BLaER1 (cell line): ENCODE results near the gene LAMA1.

Experiments
- H3K27ac ChIP-seq: shearing (Covaris generic); formaldehyde crosslinking; 2 replicates; pipeline ENCODE4 v1.8.1; 2022
- H3K27me3 ChIP-seq: shearing (Covaris generic); formaldehyde crosslinking; 2 replicates; pipeline ENCODE4 v1.8.1; 2022
- H3K36me3 ChIP-seq: shearing (Covaris generic); formaldehyde crosslinking; 2 replicates; pipeline ENCODE4 v1.8.1; 2022
- H3K4me1 ChIP-seq: shearing (Covaris generic); formaldehyde crosslinking; 2 replicates; pipeline ENCODE4 v1.8.1; 2022
- H3K4me2 ChIP-seq: shearing (Covaris generic); formaldehyde crosslinking; 2 replicates; pipeline ENCODE4 v1.8.1; 2022
- H3K4me3 ChIP-seq: shearing (Covaris generic); formaldehyde crosslinking; 2 replicates; pipeline ENCODE4 v1.8.1; 2022
- H3K9ac ChIP-seq: shearing (Covaris generic); formaldehyde crosslinking; 2 replicates; pipeline ENCODE4 v1.8.1; 2022
- H3K9me3 ChIP-seq: shearing (Covaris generic); formaldehyde crosslinking; 2 replicates; pipeline ENCODE4 v1.8.1; 2022
- H4K20me1 ChIP-seq: shearing (Covaris generic); formaldehyde crosslinking; 2 replicates; pipeline ENCODE4 v1.8.1; 2022
- Cebpa-rat ChIP-seq: shearing (Covaris generic); IDR thresholded peaks from 2 replicates; pipeline ENCODE4 v1.8.1; 2022

LAMA1 gene

GRCh38 chr18:7105943-7106342, 11.7 kb downstream of the LAMA1 start:
- no peak for TF ChIP-seq Cebpa-rat
- H3K9ac ChIP-seq, result no peak overlapping the region
- H4K20me1 ChIP-seq, result no peaks in the 10 kb centered on the region
- H3K4me3 ChIP-seq, result no peak overlapping the region
- H3K36me3 ChIP-seq, result no peaks in the 10 kb centered on the region
- H3K4me2 ChIP-seq, result no peak overlapping the region
- H3K27ac ChIP-seq, result no peak overlapping the region
- no peaks in the 10 kb centered on the region for H3K27me3 ChIP-seq
- no peaks in the 10 kb centered on the region for H3K9me3 ChIP-seq
- no peaks in the 10 kb centered on the region for H3K4me1 ChIP-seq

- Histone ChIP-seq H3K4me1 (no peaks in the 10 kb centered on the region), H3K27me3 (no peaks in the 10 kb centered on the region), H3K27ac (no peak overlapping the region), H3K4me3 (no peak overlapping the region), H3K9ac (no peak overlapping the region), H4K20me1 (no peaks in the 10 kb centered on the region), H3K9me3 (no peaks in the 10 kb centered on the region), H3K36me3 (no peaks in the 10 kb centered on the region), H3K4me2 (no peak overlapping the region)
- TF ChIP-seq Cebpa-rat, result no peak
Observed at GRCh38 chr18:7105268-7105667, 12.3 kb downstream of the LAMA1 start.

GRCh38 chr18:7104649-7105048, 12.9 kb downstream of the LAMA1 start:
- no peaks in the 10 kb centered on the region for H3K4me1 ChIP-seq
- TF ChIP-seq Cebpa-rat, result no peak
- no peak overlapping the region for H3K27ac ChIP-seq
- H3K9ac ChIP-seq, result no peak overlapping the region
- no peaks in the 10 kb centered on the region for H3K9me3 ChIP-seq
- H3K27me3 ChIP-seq, result no peaks in the 10 kb centered on the region
- no peaks in the 10 kb centered on the region for H3K36me3 ChIP-seq
- no peak overlapping the region for H3K4me3 ChIP-seq
- H3K4me2 ChIP-seq, result no peak overlapping the region
- no peaks in the 10 kb centered on the region for H4K20me1 ChIP-seq

GRCh38 chr18:7102131-7102530, 15.5 kb downstream of the LAMA1 start:
- no peak for TF ChIP-seq Cebpa-rat
- Histone ChIP-seq H3K4me1 (no peaks in the 10 kb centered on the region), H3K27ac (no peak overlapping the region), H4K20me1 (no peaks in the 10 kb centered on the region), H3K27me3 (no peaks in the 10 kb centered on the region), H3K4me3 (no peak overlapping the region), H3K9ac (no peak overlapping the region), H3K9me3 (no peaks in the 10 kb centered on the region), H3K36me3 (no peaks in the 10 kb centered on the region), H3K4me2 (no peak overlapping the region)

GRCh38 chr18:7096838-7097237, 20.8 kb downstream of the LAMA1 start:
- H3K27me3 ChIP-seq, result no peaks in the 10 kb centered on the region
- no peak overlapping the region for H3K4me3 ChIP-seq
- H3K9me3 ChIP-seq, result no peaks in the 10 kb centered on the region
- H3K27ac ChIP-seq, result no peak overlapping the region
- H3K4me1 ChIP-seq, result no peaks in the 10 kb centered on the region
- no peak for TF ChIP-seq Cebpa-rat
- no peaks in the 10 kb centered on the region for H4K20me1 ChIP-seq
- H3K36me3 ChIP-seq, result no peaks in the 10 kb centered on the region
- no peak overlapping the region for H3K4me2 ChIP-seq
- H3K9ac ChIP-seq, result no peak overlapping the region

GRCh38 chr18:7094427-7094826, 23.2 kb downstream of the LAMA1 start:
- TF ChIP-seq Cebpa-rat, result no peak
- Histone ChIP-seq H3K4me3 (no peak overlapping the region), H3K4me1 (no peaks in the 10 kb centered on the region), H3K9ac (no peak overlapping the region), H4K20me1 (no peaks in the 10 kb centered on the region), H3K36me3 (no peaks in the 10 kb centered on the region), H3K27me3 (no peaks in the 10 kb centered on the region), H3K4me2 (no peak overlapping the region), H3K27ac (no peak overlapping the region), H3K9me3 (no peaks in the 10 kb centered on the region)

GRCh38 chr18:7090771-7091170, 26.8 kb downstream of the LAMA1 start:
- no peaks in the 10 kb centered on the region for H3K9me3 ChIP-seq
- no peak overlapping the region for H3K9ac ChIP-seq
- H3K27me3 ChIP-seq, result no peaks in the 10 kb centered on the region
- no peaks in the 10 kb centered on the region for H4K20me1 ChIP-seq
- no peak for TF ChIP-seq Cebpa-rat
- no peak overlapping the region for H3K27ac ChIP-seq
- H3K4me2 ChIP-seq, result no peak overlapping the region
- no peaks in the 10 kb centered on the region for H3K36me3 ChIP-seq
- H3K4me1 ChIP-seq, result no peaks in the 10 kb centered on the region
- H3K4me3 ChIP-seq, result no peak overlapping the region

GRCh38 chr18:7089369-7089768, 28.2 kb downstream of the LAMA1 start:
- H3K27me3 ChIP-seq, result no peaks in the 10 kb centered on the region
- TF ChIP-seq Cebpa-rat, result no peak
- H3K9me3 ChIP-seq, result no peaks in the 10 kb centered on the region
- no peak overlapping the region for H3K4me2 ChIP-seq
- H3K36me3 ChIP-seq, result no peaks in the 10 kb centered on the region
- no peaks in the 10 kb centered on the region for H3K4me1 ChIP-seq
- H3K4me3 ChIP-seq, result no peak overlapping the region
- no peak overlapping the region for H3K9ac ChIP-seq
- no peak overlapping the region for H3K27ac ChIP-seq
- H4K20me1 ChIP-seq, result no peaks in the 10 kb centered on the region

GRCh38 chr18:7084080-7085065, 33.2 kb downstream of the LAMA1 start:
- H3K4me2 ChIP-seq, result no peak overlapping the region

GRCh38 chr18:7082671-7083070, 34.9 kb downstream of the LAMA1 start:
- H3K9ac ChIP-seq, result no peak overlapping the region
- TF ChIP-seq Cebpa-rat, result no peak
- no peaks in the 10 kb centered on the region for H3K36me3 ChIP-seq
- no peak overlapping the region for H3K4me2 ChIP-seq
- no peaks in the 10 kb centered on the region for H3K4me1 ChIP-seq
- H3K27ac ChIP-seq, result no peak overlapping the region
- no peaks in the 10 kb centered on the region for H4K20me1 ChIP-seq
- no peak overlapping the region for H3K4me3 ChIP-seq
- no peaks in the 10 kb centered on the region for H3K27me3 ChIP-seq
- H3K9me3 ChIP-seq, result no peaks in the 10 kb centered on the region

More at GRCh38 chr18:7084080-7085065, 33.2 kb downstream of the LAMA1 start:
- H3K4me1 ChIP-seq, result no peaks in the 10 kb centered on the region
- H3K27me3 ChIP-seq, result no peaks in the 10 kb centered on the region
- TF ChIP-seq Cebpa-rat, result no peak
- no peaks in the 10 kb centered on the region for H3K9me3 ChIP-seq
- H3K36me3 ChIP-seq, result no peaks in the 10 kb centered on the region
- H3K9ac ChIP-seq, result no peak overlapping the region
- no peak overlapping the region for H3K27ac ChIP-seq
- no peaks in the 10 kb centered on the region for H4K20me1 ChIP-seq
- H3K4me3 ChIP-seq, result no peak overlapping the region

- Histone ChIP-seq H3K4me3 (no peak overlapping the region), H3K36me3 (no peaks in the 10 kb centered on the region), H3K27ac (no peak overlapping the region), H3K4me1 (no peaks in the 10 kb centered on the region), H3K4me2 (no peak overlapping the region), H3K9ac (no peak overlapping the region), H3K9me3 (no peaks in the 10 kb centered on the region), H3K27me3 (no peaks in the 10 kb centered on the region), H4K20me1 (no peaks in the 10 kb centered on the region)
- no peak for TF ChIP-seq Cebpa-rat
Observed at GRCh38 chr18:7079231-7079630, 38.4 kb downstream of the LAMA1 start.
